K562 (cell line): Measurements from ENCODE around the gene KRT36. TPM values are rescaled to one million over a fixed set of nuclear protein-coding genes. Genes with fewer than 3 reads are reported as not detected.

Experiments used
- ATAC-seq: fragments of 200-7000 bp; cut with Tn5 transposase; 3 replicates; pipeline ENCODE4 v1.9.1; 2020; ENCODE audit warnings: moderate library complexity
- BruUV-seq: library from RNA; stranded (reverse); fragments of 400-500 nt; replicated peaks from 2 replicates; lab custom pipeline; 2021; lab: Mats Ljungman, UMichigan
- CTCF ChIA-PET: fragments of 300-600 bp; formaldehyde crosslinking; extraction: SDS; loops from one replicate; lab custom pipeline; 2021; ENCODE audit warnings: low intra/inter-chr PET ratio; lab: Yijun Ruan, JAX
- POLR2A ChIA-PET: fragments of 300-600, 350-650 bp; sonication (Branson Sonifier 250); formaldehyde crosslinking; extraction: SDS; loops from one replicate; lab custom pipeline; 2021; ENCODE audit warnings: antibody characterized with exemption, inconsistent platforms; lab: Yijun Ruan, JAX
- DNase-seq, 4 experiments: peaks; one replicate each; pipeline versions ENCODE4 v3.0.0 to v3.0.0-alpha.2; 2011 to 2018; ENCODE audit warnings: low spot score in 3 of 4, mixed read lengths in 3 of 4; ENCODE audit errors: extremely low read depth in 1 of 4
- FAIRE-seq: peaks from 2 replicates; lab custom pipeline; 2011; peaks lifted over from hg19 to GRCh38; lab: Jason Lieb, UNC
- H2AFZ ChIP-seq: 2 replicates; pipeline ENCODE4 v1.6.0; 2011; ENCODE audit warnings: low read depth, low read length, control low read depth, inconsistent platforms
- H3K27ac ChIP-seq: fragments of 200-600 bp; 3 replicates; pipeline ENCODE4 v1.8.0; 2011; ENCODE audit warnings: low read depth, mild to moderate bottlenecking, control low read depth, inconsistent platforms, low read length, moderate library complexity, mixed read lengths; ENCODE audit errors: extremely low read depth
- H3K27me3 ChIP-seq, 2 experiments: fragments of 300-600 bp in 1 of 2; 2 replicates in 1 of 2; 3 replicates in 1 of 2; pipeline versions ENCODE4 v1.6.0 to v1.8.0; 2011; ENCODE audit warnings: inconsistent platforms in 2 of 2, low read length in 2 of 2, mild to moderate bottlenecking in 1 of 2, mixed read lengths in 1 of 2, moderate library complexity in 1 of 2; ENCODE audit not compliant: control insufficient read depth in 2 of 2, insufficient read depth in 2 of 2
- H3K36me3 ChIP-seq: fragments of 300-600 bp; 3 replicates; pipeline ENCODE4 v1.8.0; 2011; ENCODE audit warnings: mild to moderate bottlenecking, low read length, inconsistent platforms; ENCODE audit not compliant: control insufficient read depth, insufficient read depth
- H3K4me1 ChIP-seq, 2 experiments: fragments of 200-600 bp in 1 of 2; replicated peaks in 1 of 2; 2 replicates in 1 of 2; 3 replicates in 1 of 2; pipeline versions ENCODE4 v1.5.1 to v1.8.0; 2011; ENCODE audit warnings: inconsistent platforms in 2 of 2, low read length in 2 of 2, mild to moderate bottlenecking in 1 of 2, mixed read lengths in 1 of 2, moderate library complexity in 1 of 2; ENCODE audit not compliant: control insufficient read depth in 2 of 2, insufficient read depth in 2 of 2
- H3K4me2 ChIP-seq: 2 replicates; pipeline ENCODE4 v1.6.1; 2011; ENCODE audit warnings: low read length, control low read depth, inconsistent platforms, mixed read lengths; ENCODE audit not compliant: insufficient read depth
- H3K4me3 ChIP-seq: fragments of 200-600 bp; sonication (generic), shearing (Covaris generic); 2 replicates; pipeline ENCODE4 v1.5.1; 2016; ENCODE audit warnings: control low read depth, inconsistent platforms
- H3K79me2 ChIP-seq: fragments of 200-600 bp; 3 replicates; pipeline ENCODE4 v1.8.0; 2011; ENCODE audit warnings: low read length, inconsistent platforms; ENCODE audit not compliant: control insufficient read depth, insufficient read depth
- H3K9ac ChIP-seq, 2 experiments: 2 replicates each; pipeline versions ENCODE4 v1.6.0 to v1.6.1; 2011; ENCODE audit warnings: low read depth in 2 of 2, low read length in 2 of 2, control low read depth in 1 of 2, inconsistent platforms in 1 of 2, mild to moderate bottlenecking in 1 of 2, mixed read lengths in 1 of 2; ENCODE audit not compliant: insufficient read depth in 1 of 2
- H3K9me1 ChIP-seq: one replicate; pipeline ENCODE4 v1.6.0; 2011; ENCODE audit warnings: inconsistent platforms, mild to moderate bottlenecking, low read length, moderate library complexity; ENCODE audit not compliant: control insufficient read depth, insufficient read depth
- H3K9me3 ChIP-seq: replicated peaks from 2 replicates; pipeline ENCODE4 v1.5.1; 2011; ENCODE audit warnings: low read depth, low read length, inconsistent platforms; ENCODE audit not compliant: control insufficient read depth, insufficient read depth
- H4K20me1 ChIP-seq: replicated peaks from 2 replicates; pipeline ENCODE4 v1.6.1; 2011; ENCODE audit warnings: low read length, inconsistent platforms, mixed read lengths; ENCODE audit not compliant: control insufficient read depth, insufficient read depth
- C11orf30 ChIP-seq: fragments of 450-650 bp; IDR thresholded peaks from 2 replicates; pipeline ENCODE4 v1.6.1; 2016; ENCODE audit warnings: low read depth, mild to moderate bottlenecking
- CREM ChIP-seq: IDR thresholded peaks from 2 replicates; pipeline ENCODE4 v1.6.1; 2014; ENCODE audit warnings: antibody characterized with exemption, low read depth
- CTBP1 ChIP-seq: fragments of 450-650 bp; IDR thresholded peaks from 2 replicates; pipeline ENCODE4 v1.6.1; 2016; ENCODE audit warnings: borderline replicate concordance
- CXXC5 ChIP-seq: fragments of 250-450 bp; sonication (Bioruptor Pico); IDR thresholded peaks from 2 replicates; pipeline ENCODE4 v1.8.0; 2022; ENCODE audit warnings: inconsistent platforms, mild to moderate bottlenecking, moderate library complexity
- MTA3 ChIP-seq: fragments of 450-650 bp; formaldehyde crosslinking; IDR thresholded peaks from 2 replicates; pipeline ENCODE4 v1.6.1; 2017; ENCODE audit warnings: mild to moderate bottlenecking, borderline replicate concordance
- MYNN ChIP-seq, 2 experiments: sonication (generic); formaldehyde crosslinking in 1 of 2; IDR thresholded peaks; 2 replicates each; pipeline versions ENCODE4 v1.5.0 to v1.6.1; 2016 to 2020; ENCODE audit warnings: antibody characterized with exemption in 1 of 2, missing genetic modification reagents in 1 of 2
- XRCC4 ChIP-seq: IDR thresholded peaks from one replicate; pipeline ENCODE4 v1.6.1; 2011; ENCODE audit not compliant: insufficient read depth, insufficient read length; ENCODE audit errors: extremely low read depth
- ZBTB7A ChIP-seq: IDR thresholded peaks from 2 replicates; pipeline ENCODE4 v1.6.1; 2011; ENCODE audit warnings: low read depth, mild to moderate bottlenecking, low read length, moderate library complexity, borderline replicate concordance; ENCODE audit not compliant: control insufficient read depth
- ZNF174 ChIP-seq: fragments of 250-450 bp; sonication (Bioruptor Pico); IDR thresholded peaks from 2 replicates; pipeline ENCODE4 v1.4.0; 2020; ENCODE audit warnings: mild to moderate bottlenecking
- ZNF384 ChIP-seq: IDR thresholded peaks from 2 replicates; pipeline ENCODE4 v1.6.1; 2012; ENCODE audit warnings: low read depth, low read length, improper control_type of control experiment
- ZNF583 ChIP-seq: fragments of 250-450 bp; sonication (Bioruptor Pico); IDR thresholded peaks from 2 replicates; pipeline ENCODE4 v1.4.0; 2020
- WGBS: fragments of 100-300 bp; shearing (Covaris generic); methylation state at CpG from one replicate; pipeline ENCODE4 v1.1.6; 2016; ENCODE audit warnings: low coverage, mixed read lengths; ENCODE audit not compliant: insufficient coverage; ENCODE audit errors: missing lambda C conversion rate; 5-methylcytosine and 5-hydroxymethylcytosine counted together
- in situ Hi-C: fragments of 300-500 bp; cut with MboI; formaldehyde crosslinking; loops from 4 replicates; pipeline ENCODE4 v1.15.0; 2018; ENCODE audit warnings: inconsistent platforms, mixed read lengths
- intact Hi-C: fragments of 100-400 bp; cut with micrococcal nuclease; formaldehyde crosslinking; loops from 2 replicates; pipeline ENCODE4 v1.14.2; 2022
- polyA plus RNA-seq, 8 experiments: library from polyadenylated mRNA; depleted of rRNA in 4 of 8; stranded (reverse) in 5 of 8; unstranded in 3 of 8; fragments of >200 nt; fragmentation: Nextera tagmentation in 2 of 8; fragmentation: Illumina TruSeq in 1 of 8; extraction: Ambion mirVana in 2 of 8; extraction: Trizol in 1 of 8; gene quantifications; 2 replicates each; pipeline versions ENCODE4 v1.2.1 to v1.2.3, GENCODE V29; 2011 to 2014; ENCODE audit warnings: inconsistent platforms in 1 of 8, missing spikeins in 1 of 8
- total RNA-seq, 7 experiments: library from RNA; depleted of rRNA in 6 of 7; stranded (reverse); fragments of >200 nt in 6 of 7; fragmentation: Illumina TruSeq in 2 of 7; extraction: Trizol in 2 of 7; gene quantifications; 2 replicates each; pipeline versions ENCODE4 v1.2.1 to v1.2.3, GENCODE V29; 2011 to 2021; ENCODE audit warnings: low replicate concordance in 1 of 7
- TF ChIP-seq, protein P1 (sequence below): fragments of 200-800 bp; sonication (Bioruptor generic); IDR thresholded peaks from 2 replicates; pipeline ENCODE4 v1.6.1; 2016; ENCODE audit warnings: missing genetic modification characterization, missing compliant biosample characterization
- TF ChIP-seq, protein P2 (sequence below), 2 experiments: fragments of 450-650 bp; conservative IDR thresholded peaks; 2 replicates each; pipeline ENCODE4 v1.6.1; 2017; ENCODE audit warnings: mild to moderate bottlenecking in 2 of 2, moderate library complexity in 2 of 2

The KRT36 gene
- total and polyA plus RNA-seq, 9 of the 15 experiments (the other 6 are each of a cell fraction or from before 2014, with no cell fraction given) = 0.04 TPM; not detected in 8

GRCh38 chr17:41511116-41511515 lies 21.4 kb upstream of the KRT36 start:
- FAIRE-seq (peak; percentile 94), DNase-seq (peak; percentile 89 to 96 (median 92)), ATAC-seq (peak; percentile 98)
- H3K4me3 ChIP-seq = no peak overlapping the region
- H3K36me3 ChIP-seq = no peaks in the 10 kb centered on the region
- intact Hi-C loops (no loop called here), in situ Hi-C loops (no loop called here)
- POLR2A ChIA-PET = interaction anchor here (1.1 kb wide), 1 partner anchor 11 kb away, joined by 3 read pairs; no protein-coding TSS in a partner anchor
- no peaks in the 10 kb centered on the region for H3K9me1 ChIP-seq
- peak overlapping the region; percentile 78 for H3K4me2 ChIP-seq
- peaks cover 35 to 41% of the 10 kb centered on the region in 2 experiments for H3K4me1 ChIP-seq
- peak overlapping the region; percentile 79 for H2AFZ ChIP-seq
- WGBS = 55% methylated on average over 2 of the region's 4 CpGs
- no peaks in the 10 kb centered on the region for H3K9me3 ChIP-seq
- no peaks in the 10 kb centered on the region for H3K27me3 ChIP-seq
- no peaks in the 10 kb centered on the region for H4K20me1 ChIP-seq
- no TSS peak for BruUV-seq
- no peaks in the 10 kb centered on the region for H3K79me2 ChIP-seq
- peak overlapping the region; percentile 25; the same call in 2 of the 3 replicates for H3K27ac ChIP-seq
- CTCF ChIA-PET = no interaction called here
- peak overlapping the region; percentile 54 to 84; a peak in 3 of 4 replicates for H3K9ac ChIP-seq
- TF ChIP-seq CTBP1 = peak; percentile 30; the same call in 1 of the 2 replicates
- peak; percentile 64 for TF ChIP-seq MYNN (IDR thresholded peaks at IDR 0.05)
- TF ChIP-seq MYNN (CRISPR knock-in tag; IDR thresholded peaks at IDR 0.05) = no peak
- no peak for TF ChIP-seq ZNF174 (CRISPR knock-in tag)
- TF ChIP-seq CXXC5 = peak; percentile 49; the same call in 1 of the 2 replicates
- TF ChIP-seq C11orf30 = no peak
- no peak for TF ChIP-seq ZNF384
- TF ChIP-seq XRCC4 = no peak
- peak; percentile 21; the same call in 1 of the 2 replicates for TF ChIP-seq MTA3
- TF ChIP-seq CREM = peak; percentile 31; the same call in 1 of the 2 replicates
- TF ChIP-seq ZNF583 (CRISPR knock-in tag) = peak; percentile 31; the same call in 1 of the 2 replicates
- TF ChIP-seq ZBTB7A = peak; percentile 53; the same call in 1 of the 2 replicates
- TF ChIP-seq, protein P1, sequence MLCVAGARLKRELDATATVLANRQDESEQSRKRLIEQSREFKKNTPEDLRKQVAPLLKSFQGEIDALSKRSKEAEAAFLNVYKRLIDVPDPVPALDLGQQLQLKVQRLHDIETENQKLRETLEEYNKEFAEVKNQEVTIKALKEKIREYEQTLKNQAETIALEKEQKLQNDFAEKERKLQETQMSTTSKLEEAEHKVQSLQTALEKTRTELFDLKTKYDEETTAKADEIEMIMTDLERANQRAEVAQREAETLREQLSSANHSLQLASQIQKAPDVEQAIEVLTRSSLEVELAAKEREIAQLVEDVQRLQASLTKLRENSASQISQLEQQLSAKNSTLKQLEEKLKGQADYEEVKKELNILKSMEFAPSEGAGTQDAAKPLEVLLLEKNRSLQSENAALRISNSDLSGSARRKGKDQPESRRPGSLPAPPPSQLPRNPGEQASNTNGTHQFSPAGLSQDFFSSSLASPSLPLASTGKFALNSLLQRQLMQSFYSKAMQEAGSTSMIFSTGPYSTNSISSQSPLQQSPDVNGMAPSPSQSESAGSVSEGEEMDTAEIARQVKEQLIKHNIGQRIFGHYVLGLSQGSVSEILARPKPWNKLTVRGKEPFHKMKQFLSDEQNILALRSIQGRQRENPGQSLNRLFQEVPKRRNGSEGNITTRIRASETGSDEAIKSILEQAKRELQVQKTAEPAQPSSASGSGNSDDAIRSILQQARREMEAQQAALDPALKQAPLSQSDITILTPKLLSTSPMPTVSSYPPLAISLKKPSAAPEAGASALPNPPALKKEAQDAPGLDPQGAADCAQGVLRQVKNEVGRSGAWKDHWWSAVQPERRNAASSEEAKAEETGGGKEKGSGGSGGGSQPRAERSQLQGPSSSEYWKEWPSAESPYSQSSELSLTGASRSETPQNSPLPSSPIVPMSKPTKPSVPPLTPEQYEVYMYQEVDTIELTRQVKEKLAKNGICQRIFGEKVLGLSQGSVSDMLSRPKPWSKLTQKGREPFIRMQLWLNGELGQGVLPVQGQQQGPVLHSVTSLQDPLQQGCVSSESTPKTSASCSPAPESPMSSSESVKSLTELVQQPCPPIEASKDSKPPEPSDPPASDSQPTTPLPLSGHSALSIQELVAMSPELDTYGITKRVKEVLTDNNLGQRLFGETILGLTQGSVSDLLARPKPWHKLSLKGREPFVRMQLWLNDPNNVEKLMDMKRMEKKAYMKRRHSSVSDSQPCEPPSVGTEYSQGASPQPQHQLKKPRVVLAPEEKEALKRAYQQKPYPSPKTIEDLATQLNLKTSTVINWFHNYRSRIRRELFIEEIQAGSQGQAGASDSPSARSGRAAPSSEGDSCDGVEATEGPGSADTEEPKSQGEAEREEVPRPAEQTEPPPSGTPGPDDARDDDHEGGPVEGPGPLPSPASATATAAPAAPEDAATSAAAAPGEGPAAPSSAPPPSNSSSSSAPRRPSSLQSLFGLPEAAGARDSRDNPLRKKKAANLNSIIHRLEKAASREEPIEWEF (CRISPR knock-in tag) = no peak
- TF ChIP-seq, protein P2, sequence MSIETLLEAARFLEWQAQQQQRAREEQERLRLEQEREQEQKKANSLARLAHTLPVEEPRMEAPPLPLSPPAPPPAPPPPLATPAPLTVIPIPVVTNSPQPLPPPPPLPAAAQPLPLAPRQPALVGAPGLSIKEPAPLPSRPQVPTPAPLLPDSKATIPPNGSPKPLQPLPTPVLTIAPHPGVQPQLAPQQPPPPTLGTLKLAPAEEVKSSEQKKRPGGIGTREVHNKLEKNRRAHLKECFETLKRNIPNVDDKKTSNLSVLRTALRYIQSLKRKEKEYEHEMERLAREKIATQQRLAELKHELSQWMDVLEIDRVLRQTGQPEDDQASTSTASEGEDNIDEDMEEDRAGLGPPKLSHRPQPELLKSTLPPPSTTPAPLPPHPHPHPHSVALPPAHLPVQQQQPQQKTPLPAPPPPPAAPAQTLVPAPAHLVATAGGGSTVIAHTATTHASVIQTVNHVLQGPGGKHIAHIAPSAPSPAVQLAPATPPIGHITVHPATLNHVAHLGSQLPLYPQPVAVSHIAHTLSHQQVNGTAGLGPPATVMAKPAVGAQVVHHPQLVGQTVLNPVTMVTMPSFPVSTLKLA (conservative IDR thresholded peaks at IDR 0.05) = no peak
